HepG2 (cell line): Measurements from ENCODE around the gene FETUB. TPM values are rescaled to one million over a fixed set of nuclear protein-coding genes. Genes with fewer than 3 reads are reported as not detected.

Experiments used
- CHCHD3 ChIP-seq: sonication (generic); formaldehyde crosslinking; IDR thresholded peaks from 2 replicates; pipeline ENCODE4 v1.8.0; 2022; ENCODE audit warnings: mild to moderate bottlenecking, missing genetic modification reagents, moderate library complexity
- FLYWCH1 ChIP-seq: sonication (generic); formaldehyde crosslinking; IDR thresholded peaks from 2 replicates; pipeline ENCODE4 v1.8.1; 2023; ENCODE audit warnings: mild to moderate bottlenecking, missing genetic modification reagents
- FOSL2 ChIP-seq: sonication (generic); formaldehyde crosslinking; IDR thresholded peaks from 2 replicates; pipeline ENCODE4 v1.4.0; 2020; ENCODE audit warnings: missing genetic modification reagents
- HNF1B ChIP-seq: sonication (generic); formaldehyde crosslinking; IDR thresholded peaks from 2 replicates; pipeline ENCODE4 v1.5.1; 2020; ENCODE audit warnings: mild to moderate bottlenecking, moderate library complexity, missing genetic modification reagents
- HNRNPL ChIP-seq: fragments of 200-400 bp; formaldehyde crosslinking; IDR thresholded peaks from 2 replicates; pipeline ENCODE4 v1.6.1; 2017; ENCODE audit warnings: mild to moderate bottlenecking, low read depth, low read length
- NPAS2 ChIP-seq: sonication (generic); formaldehyde crosslinking; IDR thresholded peaks from 2 replicates; pipeline ENCODE4 v1.8.0; 2022; ENCODE audit warnings: mild to moderate bottlenecking, missing genetic modification reagents, borderline replicate concordance
- NR0B2 ChIP-seq: sonication (generic); formaldehyde crosslinking; IDR thresholded peaks from 2 replicates; pipeline ENCODE4 v1.4.0; 2020; ENCODE audit warnings: mild to moderate bottlenecking, missing genetic modification reagents
- NR2F1 ChIP-seq, 2 experiments: fragments of 450-650 bp in 1 of 2; formaldehyde crosslinking in 1 of 2; IDR thresholded peaks; 2 replicates each; pipeline versions ENCODE4 v1.5.0 to v1.6.1; 2016 to 2020; ENCODE audit warnings: mild to moderate bottlenecking in 1 of 2, missing compliant biosample characterization in 1 of 2, missing genetic modification reagents in 1 of 2, moderate library complexity in 1 of 2
- PLRG1 ChIP-seq: fragments of 450-650 bp; conservative IDR thresholded peaks from 2 replicates; pipeline ENCODE4 v1.6.1; 2016
- SETDB1 ChIP-seq: sonication (generic); formaldehyde crosslinking; IDR thresholded peaks from 2 replicates; pipeline ENCODE4 v1.5.1; 2020; ENCODE audit warnings: missing genetic modification reagents, mild to moderate bottlenecking, borderline replicate concordance
- ZFP36L1 ChIP-seq: sonication (generic); formaldehyde crosslinking; IDR thresholded peaks from 2 replicates; pipeline ENCODE4 v1.8.0; 2022; ENCODE audit warnings: mild to moderate bottlenecking, missing genetic modification reagents, moderate library complexity
- ZNF407 ChIP-seq: sonication (generic); formaldehyde crosslinking; IDR thresholded peaks from one replicate; pipeline ENCODE4 v1.5.1; 2020; ENCODE audit warnings: mild to moderate bottlenecking, missing genetic modification reagents; ENCODE audit errors: not compliant biosample characterization
- ZNF512B ChIP-seq: sonication (generic); formaldehyde crosslinking; IDR thresholded peaks from 2 replicates; pipeline ENCODE4 v1.5.1; 2020; ENCODE audit warnings: missing genetic modification reagents, mild to moderate bottlenecking, borderline replicate concordance
- ZNF766 ChIP-seq: sonication (generic); formaldehyde crosslinking; IDR thresholded peaks from 2 replicates; pipeline ENCODE4 v1.5.0; 2020; ENCODE audit warnings: missing genetic modification reagents, borderline replicate concordance
- polyA plus RNA-seq, 8 experiments: library from polyadenylated mRNA; depleted of rRNA in 3 of 8; stranded (reverse) in 7 of 8; unstranded in 1 of 8; fragments of >200 nt; fragmentation: Illumina TruSeq in 4 of 8; extraction: Trizol in 4 of 8; gene quantifications; 2 replicates each; pipeline versions ENCODE4 v1.2.1 to v1.2.3, GENCODE V29; 2011 to 2016; ENCODE audit warnings: low read depth in 4 of 8, missing spikeins in 1 of 8, mixed read lengths in 1 of 8; ENCODE audit not compliant: insufficient read depth in 1 of 8
- total RNA-seq, 5 experiments: library from RNA; depleted of rRNA; stranded (reverse); fragments of >200 nt; fragmentation: Illumina TruSeq; extraction: Trizol; gene quantifications; 2 replicates each; pipeline ENCODE4 v1.2.3, GENCODE V29; 2016; ENCODE audit warnings: low read depth in 1 of 5

Gene FETUB
- total and polyA plus RNA-seq, 2 of the 13 experiments (the other 11 are each of a cell fraction or from before 2014, with no cell fraction given) = 2.1 to 4.4 TPM

GRCh38 chr3:186614597-186615483 is 25.4 kb upstream of the FETUB start (continued):
- TF ChIP-seq ZNF407 (CRISPR knock-in tag) = no peak
- TF ChIP-seq PLRG1 = no peak
- 0 out of 2 replicates have a peak, but pooled peaks have one; percentile 35 for TF ChIP-seq ZNF512B (CRISPR knock-in tag)
- TF ChIP-seq NR0B2 (CRISPR knock-in tag) = no peak
- TF ChIP-seq NPAS2 (CRISPR knock-in tag) = no peak
- no peak for TF ChIP-seq SETDB1 (CRISPR knock-in tag)
- peak; percentile 77; the same call in 1 of the 2 replicates for TF ChIP-seq HNF1B
- TF ChIP-seq CHCHD3 (CRISPR knock-in tag) = no peak
- TF ChIP-seq FOSL2 (CRISPR knock-in tag) = peak; percentile 27; the same call in 1 of the 2 replicates
- no peak for TF ChIP-seq HNRNPL
- no peak; the same call in 1 of the 2 replicates for TF ChIP-seq FLYWCH1 (CRISPR knock-in tag)
- TF ChIP-seq ZNF766 = peak; percentile 70; the same call in 1 of the 2 replicates
- no peak; a peak in 1 of 4 replicates for TF ChIP-seq NR2F1 (CRISPR knock-in tag; IDR thresholded peaks at IDR 0.05)
- TF ChIP-seq ZFP36L1 = peak; percentile 77; the same call in 1 of the 2 replicates
